AG04449 (cell line): ENCODE measurements around the gene INTS2.

ENCODE experiments used
- CTCF ChIA-PET: fragments of 350-600 bp; formaldehyde crosslinking; extraction: SDS; loops from one replicate; lab custom pipeline; 2021; ENCODE audit warnings: antibody characterized with exemption; lab: Yijun Ruan, JAX
- POLR2A ChIA-PET: fragments of 400-600, 350-600 bp; formaldehyde crosslinking; extraction: SDS; loops from one replicate; lab custom pipeline; 2020; ENCODE audit warnings: antibody characterized with exemption, inconsistent platforms; lab: Yijun Ruan, JAX
- DNase-seq: peaks from one replicate; pipeline ENCODE4 v3.0.0-alpha.2; 2010; ENCODE audit warnings: low read depth, low spot score
- H3K4me3 ChIP-seq: 2 replicates; pipeline ENCODE4 v1.5.1; 2011; ENCODE audit warnings: low read depth, mild to moderate bottlenecking, control low read depth, low read length
- TF ChIP-seq, protein P1 (sequence below): IDR thresholded peaks from one replicate; pipeline ENCODE4 v1.5.1; 2011; ENCODE audit warnings: mild to moderate bottlenecking, moderate library complexity, low read length, control low read depth, inconsistent platforms; ENCODE audit not compliant: insufficient read depth; ENCODE audit errors: missing control alignments

The INTS2 gene, protein sequence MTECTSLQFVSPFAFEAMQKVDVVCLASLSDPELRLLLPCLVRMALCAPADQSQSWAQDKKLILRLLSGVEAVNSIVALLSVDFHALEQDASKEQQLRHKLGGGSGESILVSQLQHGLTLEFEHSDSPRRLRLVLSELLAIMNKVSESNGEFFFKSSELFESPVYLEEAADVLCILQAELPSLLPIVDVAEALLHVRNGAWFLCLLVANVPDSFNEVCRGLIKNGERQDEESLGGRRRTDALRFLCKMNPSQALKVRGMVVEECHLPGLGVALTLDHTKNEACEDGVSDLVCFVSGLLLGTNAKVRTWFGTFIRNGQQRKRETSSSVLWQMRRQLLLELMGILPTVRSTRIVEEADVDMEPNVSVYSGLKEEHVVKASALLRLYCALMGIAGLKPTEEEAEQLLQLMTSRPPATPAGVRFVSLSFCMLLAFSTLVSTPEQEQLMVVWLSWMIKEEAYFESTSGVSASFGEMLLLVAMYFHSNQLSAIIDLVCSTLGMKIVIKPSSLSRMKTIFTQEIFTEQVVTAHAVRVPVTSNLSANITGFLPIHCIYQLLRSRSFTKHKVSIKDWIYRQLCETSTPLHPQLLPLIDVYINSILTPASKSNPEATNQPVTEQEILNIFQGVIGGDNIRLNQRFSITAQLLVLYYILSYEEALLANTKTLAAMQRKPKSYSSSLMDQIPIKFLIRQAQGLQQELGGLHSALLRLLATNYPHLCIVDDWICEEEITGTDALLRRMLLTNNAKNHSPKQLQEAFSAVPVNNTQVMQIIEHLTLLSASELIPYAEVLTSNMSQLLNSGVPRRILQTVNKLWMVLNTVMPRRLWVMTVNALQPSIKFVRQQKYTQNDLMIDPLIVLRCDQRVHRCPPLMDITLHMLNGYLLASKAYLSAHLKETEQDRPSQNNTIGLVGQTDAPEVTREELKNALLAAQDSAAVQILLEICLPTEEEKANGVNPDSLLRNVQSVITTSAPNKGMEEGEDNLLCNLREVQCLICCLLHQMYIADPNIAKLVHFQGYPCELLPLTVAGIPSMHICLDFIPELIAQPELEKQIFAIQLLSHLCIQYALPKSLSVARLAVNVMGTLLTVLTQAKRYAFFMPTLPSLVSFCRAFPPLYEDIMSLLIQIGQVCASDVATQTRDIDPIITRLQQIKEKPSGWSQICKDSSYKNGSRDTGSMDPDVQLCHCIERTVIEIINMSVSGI

DNA sequence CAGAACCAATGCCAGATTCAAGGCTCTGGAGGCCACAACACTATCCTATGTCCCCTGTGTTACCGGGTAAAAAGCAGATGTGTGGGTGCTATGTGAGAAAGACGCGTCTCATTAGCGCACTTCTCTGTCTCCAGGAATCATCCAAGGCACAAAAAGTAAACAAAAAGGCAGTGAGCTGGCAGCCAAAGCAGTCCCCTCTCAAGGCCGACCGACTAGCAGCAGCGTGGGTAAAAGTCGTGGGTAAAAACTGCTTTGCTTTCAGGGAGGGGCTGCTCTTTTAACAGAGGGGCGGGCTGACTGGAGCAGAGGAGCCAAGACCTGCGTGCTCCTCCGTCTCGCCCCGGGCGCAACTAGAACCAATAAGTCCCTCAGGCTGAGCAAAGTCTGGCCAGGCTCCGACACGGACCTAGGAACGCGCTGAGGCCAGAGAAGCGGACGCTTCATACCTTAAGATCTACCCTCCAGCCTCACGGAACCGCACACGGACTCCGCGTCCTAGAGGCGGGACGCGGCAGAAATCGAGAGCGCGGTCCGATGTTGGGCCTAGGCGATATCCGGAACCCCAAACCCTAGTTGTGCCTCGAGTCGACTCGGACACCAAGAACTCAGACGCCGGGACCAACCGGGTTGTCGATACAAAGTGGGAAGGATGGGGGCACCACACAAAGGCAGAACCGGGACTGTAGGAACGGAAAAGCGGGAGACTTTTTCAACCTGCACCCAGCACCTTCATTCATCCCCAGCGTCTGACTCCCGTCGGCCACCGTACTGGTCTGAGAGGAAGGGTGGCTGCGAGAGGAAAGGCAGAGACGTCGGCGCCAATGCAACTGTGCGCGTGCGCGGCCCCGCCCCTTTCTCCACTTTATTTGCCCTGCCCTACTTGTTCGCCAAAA, at the start of gene INTS2:
Gene INTS2, minus strand, starts transcription at position 775 of the 893 bp plus-strand sequence. CDS start 1,338 bp downstream, outside the sequence.
- ChIA-PET POLR2A (interaction anchor here (1.0 kb wide), 1 partner anchor 10 kb away, joined by 4 read pairs; no protein-coding TSS in a partner anchor), CTCF (interaction anchor here (0.6 to 1.2 kb wide), 2 partner anchors 138 kb away, joined by 3 to 4 read pairs; partner anchors contain the start of gene MED13)
- peak; percentile 79 for DNase-seq
- TF ChIP-seq, protein P1, sequence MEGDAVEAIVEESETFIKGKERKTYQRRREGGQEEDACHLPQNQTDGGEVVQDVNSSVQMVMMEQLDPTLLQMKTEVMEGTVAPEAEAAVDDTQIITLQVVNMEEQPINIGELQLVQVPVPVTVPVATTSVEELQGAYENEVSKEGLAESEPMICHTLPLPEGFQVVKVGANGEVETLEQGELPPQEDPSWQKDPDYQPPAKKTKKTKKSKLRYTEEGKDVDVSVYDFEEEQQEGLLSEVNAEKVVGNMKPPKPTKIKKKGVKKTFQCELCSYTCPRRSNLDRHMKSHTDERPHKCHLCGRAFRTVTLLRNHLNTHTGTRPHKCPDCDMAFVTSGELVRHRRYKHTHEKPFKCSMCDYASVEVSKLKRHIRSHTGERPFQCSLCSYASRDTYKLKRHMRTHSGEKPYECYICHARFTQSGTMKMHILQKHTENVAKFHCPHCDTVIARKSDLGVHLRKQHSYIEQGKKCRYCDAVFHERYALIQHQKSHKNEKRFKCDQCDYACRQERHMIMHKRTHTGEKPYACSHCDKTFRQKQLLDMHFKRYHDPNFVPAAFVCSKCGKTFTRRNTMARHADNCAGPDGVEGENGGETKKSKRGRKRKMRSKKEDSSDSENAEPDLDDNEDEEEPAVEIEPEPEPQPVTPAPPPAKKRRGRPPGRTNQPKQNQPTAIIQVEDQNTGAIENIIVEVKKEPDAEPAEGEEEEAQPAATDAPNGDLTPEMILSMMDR: no peak
- peak within 1 kb of the TSS; percentile 89 for H3K4me3 ChIP-seq

DNA sequence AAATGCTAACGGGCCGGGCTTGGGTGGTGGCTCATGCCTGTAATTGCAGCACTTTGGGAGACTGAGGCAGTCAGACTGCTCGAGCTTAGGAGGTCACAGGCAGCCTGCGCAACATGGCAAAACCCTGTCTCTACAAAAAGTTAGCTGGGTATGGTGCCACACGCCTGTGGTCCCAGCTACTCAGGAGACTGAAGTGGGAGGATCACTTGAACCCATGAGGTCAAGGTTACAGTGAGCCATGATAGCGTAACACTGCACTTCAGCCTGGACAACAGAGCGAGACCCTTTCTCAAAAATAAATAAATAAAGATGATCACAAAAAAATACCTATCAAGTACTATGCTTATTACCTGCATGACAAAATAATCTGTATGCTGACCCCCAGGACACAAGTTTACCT, 46.3 kb upstream of the INTS2 start:
- DNase-seq: no peak
- TF ChIP-seq, protein P1: no peak
- H3K4me3 ChIP-seq: no peak overlapping the region
- ChIA-PET CTCF (no interaction called here), POLR2A (no interaction called here)

DNA sequence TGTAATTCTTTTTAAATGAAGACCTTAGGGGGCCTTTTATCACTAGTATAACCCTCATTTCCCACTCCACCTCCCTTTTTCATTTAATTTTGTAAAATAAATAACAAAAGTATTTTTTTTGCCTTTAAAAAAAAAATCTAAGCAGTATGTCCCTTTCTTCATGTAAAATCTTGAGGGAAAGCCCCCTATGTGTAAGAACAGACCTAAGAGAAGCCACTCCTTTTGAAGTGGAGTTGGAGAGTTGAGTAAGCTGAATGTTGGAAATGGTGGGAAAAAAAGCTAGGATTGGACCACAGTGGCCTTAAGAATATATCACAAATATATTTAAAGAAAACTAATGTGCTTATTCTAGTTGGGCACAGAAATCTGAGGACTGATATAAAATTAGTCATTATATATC, 44.5 kb upstream of the INTS2 start:
- ChIA-PET CTCF (no interaction called here), POLR2A (no interaction called here)
- H3K4me3 ChIP-seq: no peak overlapping the region
- no peak for DNase-seq
- TF ChIP-seq, protein P1: no peak

DNA sequence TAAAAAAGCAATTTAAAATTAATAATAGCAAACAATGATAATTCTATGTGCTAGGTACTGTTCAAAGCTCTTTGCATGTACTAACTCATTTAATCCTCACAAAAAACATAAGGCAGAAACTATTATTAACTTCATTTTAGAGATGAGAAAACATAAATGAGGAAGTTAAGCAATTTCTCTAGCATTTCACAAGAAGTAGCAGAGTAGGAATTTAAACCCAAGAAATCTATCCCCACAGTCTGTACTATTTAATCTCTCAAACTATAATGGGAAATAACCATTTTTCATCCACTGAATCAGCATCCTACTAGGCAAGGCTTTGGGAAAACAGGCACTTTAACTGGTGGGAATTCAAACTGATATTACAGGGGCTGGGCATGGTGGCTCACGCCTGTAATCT, 42.2 kb upstream of the INTS2 start:
- ChIA-PET CTCF (no interaction called here), POLR2A (no interaction called here)
- TF ChIP-seq, protein P1: no peak
- no peak overlapping the region for H3K4me3 ChIP-seq
- no peak for DNase-seq

DNA sequence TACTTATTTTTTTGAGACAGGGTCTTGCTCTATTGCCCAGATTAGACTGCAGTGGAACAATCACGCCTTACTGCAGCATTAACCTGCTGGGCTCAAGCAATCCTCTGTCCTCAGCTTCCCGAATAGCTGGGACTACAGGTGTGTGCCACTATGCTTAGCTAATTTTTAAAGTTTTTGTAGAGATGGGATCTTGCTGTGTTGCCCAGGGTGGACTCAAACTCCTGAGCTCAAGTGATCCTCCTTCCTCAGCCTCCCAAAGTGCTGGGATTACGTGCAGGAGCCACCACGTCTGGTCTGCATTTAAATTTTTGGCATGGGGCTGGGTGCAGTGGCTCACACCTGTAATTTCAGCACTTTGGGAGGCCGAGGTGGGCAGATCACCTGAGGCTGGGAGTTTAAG, 41.0 kb upstream of the INTS2 start:
- TF ChIP-seq, protein P1: no peak
- POLR2A ChIA-PET: no interaction called here
- CTCF ChIA-PET: no interaction called here
- no peak overlapping the region for H3K4me3 ChIP-seq
- DNase-seq: no peak
